ENCODE measurements around the gene PSMA7.

PSMA7 gene

GRCh38 chr20:62132421-62132820 is 10.8 kb downstream of the PSMA7 start:
- H3K4me3 ChIP-seq (ENCODE audit: low read depth, low read length): no peak overlapping the region
- DNase-seq (ENCODE audit: low read depth): no peak
- TF ChIP-seq CTCF (IDR thresholded peaks at IDR 0.05; ENCODE audit: low read depth, low read length, missing control alignments): no peak

- H3K4me3 ChIP-seq (ENCODE audit: low read depth, low read length): no peak overlapping the region
- no peak for DNase-seq (ENCODE audit: low read depth)
- no peak for TF ChIP-seq CTCF (IDR thresholded peaks at IDR 0.05; ENCODE audit: low read depth, low read length, missing control alignments)
Measured at GRCh38 chr20:62131560-62132320, 11.5 kb downstream of the PSMA7 start.

GRCh38 chr20:62129731-62130531 is 13.3 kb downstream of the PSMA7 start:
- no peak for TF ChIP-seq CTCF (IDR thresholded peaks at IDR 0.05; ENCODE audit: low read depth, low read length, missing control alignments)
- no peak overlapping the region for H3K4me3 ChIP-seq (ENCODE audit: low read depth, low read length)
- no peak for DNase-seq (ENCODE audit: low read depth)

- DNase-seq (ENCODE audit: low read depth): no peak
Measured at GRCh38 chr20:62128502-62128901, 14.7 kb downstream of the PSMA7 start.

GRCh38 chr20:62127799-62128198 is 15.4 kb downstream of the PSMA7 start:
- no peak for DNase-seq (ENCODE audit: low read depth)
- no peak overlapping the region for H3K4me3 ChIP-seq (ENCODE audit: low read depth, low read length)
- TF ChIP-seq CTCF (IDR thresholded peaks at IDR 0.05; ENCODE audit: low read depth, low read length, missing control alignments): no peak

More at GRCh38 chr20:62128502-62128901, 14.7 kb downstream of the PSMA7 start:
- H3K4me3 ChIP-seq (ENCODE audit: low read depth, low read length): no peak overlapping the region
- TF ChIP-seq CTCF (IDR thresholded peaks at IDR 0.05; ENCODE audit: low read depth, low read length, missing control alignments): no peak

- no peak for DNase-seq (ENCODE audit: low read depth)
- no peak overlapping the region for H3K4me3 ChIP-seq (ENCODE audit: low read depth, low read length)
- no peak for TF ChIP-seq CTCF (IDR thresholded peaks at IDR 0.05; ENCODE audit: low read depth, low read length, missing control alignments)
Measured at GRCh38 chr20:62126141-62126540, 17.1 kb downstream of the PSMA7 start.
